ENCODE measurements around the gene IDI1.
A peak's percentile ranks its signal among the peaks of the same experiment; 100 is the strongest.
"Not testable (repeated sequence)": the region's sequence is repeated elsewhere in the genome, so short reads cannot be mapped to it uniquely, and the experiment has no call there.

IDI1 gene

DNA sequence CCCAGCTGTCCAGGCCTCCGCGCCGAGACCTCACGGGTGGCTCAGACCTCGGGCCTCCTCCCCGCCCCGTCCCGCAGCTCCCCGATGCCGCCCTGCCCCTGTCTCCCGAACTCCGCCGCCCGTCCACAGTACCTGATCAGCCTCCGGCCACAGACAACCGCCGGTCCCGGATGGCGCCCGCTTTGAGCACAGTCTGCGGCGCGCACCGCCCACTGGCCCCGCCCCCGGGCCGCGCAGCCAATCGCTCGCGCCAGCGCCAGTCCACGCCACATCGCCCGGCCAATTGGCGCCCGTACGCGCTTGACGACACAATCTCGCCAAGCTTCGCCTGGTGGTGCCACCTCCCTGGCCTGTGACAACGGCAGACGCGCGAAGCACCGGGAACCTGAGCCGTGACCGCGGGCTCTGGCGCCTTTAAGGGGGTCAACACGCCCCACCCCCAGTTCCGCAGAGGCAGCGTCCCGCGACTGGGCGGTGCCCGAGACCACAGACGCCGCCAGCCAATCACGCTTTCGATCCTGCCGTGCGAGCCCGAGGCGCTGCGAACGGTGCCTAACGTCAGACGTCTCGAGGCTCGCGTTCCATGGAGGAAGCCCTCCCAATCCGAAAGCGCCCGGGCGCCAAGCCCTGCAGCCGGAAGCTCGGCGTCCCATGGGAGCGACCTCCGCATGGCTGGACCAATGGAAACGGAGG lies at the start of gene IDI1:
Gene IDI1 (minus strand): TSS at position 388 of the 693 bp plus-strand sequence. CDS start 116 bp downstream, at position 272.
- peak; percentile 95 for DNase-seq

DNA sequence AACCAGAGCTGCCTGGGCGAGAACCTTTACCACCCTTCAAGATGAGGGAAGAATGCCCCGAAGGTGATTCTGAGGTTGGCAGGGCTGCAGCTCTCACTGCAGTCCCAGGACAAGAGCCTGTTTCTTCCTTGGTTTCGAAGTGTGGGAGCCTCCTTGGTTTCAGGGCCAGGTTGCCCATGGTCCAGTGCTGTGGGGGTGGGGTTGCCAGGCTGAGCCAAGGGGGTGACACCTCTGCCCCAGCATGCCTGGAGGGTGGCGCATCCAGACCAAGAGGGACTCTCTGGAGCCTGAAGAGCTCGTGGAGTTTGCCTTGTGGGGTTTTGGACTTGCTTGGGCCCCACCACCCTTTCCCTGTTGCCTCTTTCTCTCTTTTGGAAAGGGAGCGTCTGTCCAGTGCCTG lies 48.5 kb upstream of the IDI1 start:
- DNase-seq, result no peak

DNA sequence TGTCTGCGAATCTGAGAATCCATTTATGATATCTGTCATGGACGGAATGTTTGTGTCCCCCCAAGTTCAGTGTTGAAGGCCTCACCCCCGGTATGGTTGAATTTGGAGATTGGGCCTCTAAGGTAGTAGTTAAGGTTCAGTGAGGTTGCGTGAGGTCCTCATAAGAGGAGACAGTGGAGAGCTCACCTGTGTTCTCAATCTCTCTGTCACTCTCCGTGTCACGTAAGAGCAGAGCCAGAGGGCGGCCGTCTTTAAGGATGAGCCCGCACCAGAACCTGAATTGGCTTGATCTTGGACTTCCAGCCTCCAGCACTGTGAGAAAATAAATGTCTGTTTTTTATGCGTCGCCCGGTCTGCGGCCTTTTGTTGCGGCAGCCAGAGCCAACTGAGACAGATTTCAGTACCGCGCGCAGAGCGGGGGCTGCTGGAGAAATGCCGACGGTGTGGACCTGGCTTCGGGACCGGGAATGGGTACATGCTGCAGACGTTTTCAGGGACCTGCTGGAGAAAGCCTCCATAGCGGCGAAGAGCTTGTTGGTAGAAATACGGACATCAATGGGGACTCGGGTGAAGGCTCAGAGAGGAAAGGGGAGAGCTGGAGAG lies 47.5 kb upstream of the IDI1 start:
- DNase-seq, result no peak

DNA sequence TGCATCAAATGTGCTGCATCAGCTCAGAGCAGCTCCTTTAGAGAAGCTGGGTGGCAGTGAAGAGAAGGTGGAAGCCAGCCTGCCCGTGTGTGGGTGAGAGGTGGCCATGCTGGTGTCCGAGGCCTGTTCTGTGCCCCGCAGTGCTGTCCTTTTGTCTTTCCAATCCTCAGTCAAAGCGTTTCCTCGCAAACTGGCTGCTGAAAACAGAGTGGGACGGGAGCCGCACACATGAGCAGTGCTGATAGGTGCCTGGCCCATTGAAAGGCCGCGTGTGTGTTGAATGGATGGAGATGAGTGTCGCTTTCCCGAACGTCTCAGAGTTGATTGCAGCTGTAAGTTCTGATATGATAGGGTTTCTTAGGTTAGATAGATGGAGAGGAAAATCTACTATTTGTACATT lies 46.6 kb upstream of the IDI1 start:
- DNase-seq, result no peak

DNA sequence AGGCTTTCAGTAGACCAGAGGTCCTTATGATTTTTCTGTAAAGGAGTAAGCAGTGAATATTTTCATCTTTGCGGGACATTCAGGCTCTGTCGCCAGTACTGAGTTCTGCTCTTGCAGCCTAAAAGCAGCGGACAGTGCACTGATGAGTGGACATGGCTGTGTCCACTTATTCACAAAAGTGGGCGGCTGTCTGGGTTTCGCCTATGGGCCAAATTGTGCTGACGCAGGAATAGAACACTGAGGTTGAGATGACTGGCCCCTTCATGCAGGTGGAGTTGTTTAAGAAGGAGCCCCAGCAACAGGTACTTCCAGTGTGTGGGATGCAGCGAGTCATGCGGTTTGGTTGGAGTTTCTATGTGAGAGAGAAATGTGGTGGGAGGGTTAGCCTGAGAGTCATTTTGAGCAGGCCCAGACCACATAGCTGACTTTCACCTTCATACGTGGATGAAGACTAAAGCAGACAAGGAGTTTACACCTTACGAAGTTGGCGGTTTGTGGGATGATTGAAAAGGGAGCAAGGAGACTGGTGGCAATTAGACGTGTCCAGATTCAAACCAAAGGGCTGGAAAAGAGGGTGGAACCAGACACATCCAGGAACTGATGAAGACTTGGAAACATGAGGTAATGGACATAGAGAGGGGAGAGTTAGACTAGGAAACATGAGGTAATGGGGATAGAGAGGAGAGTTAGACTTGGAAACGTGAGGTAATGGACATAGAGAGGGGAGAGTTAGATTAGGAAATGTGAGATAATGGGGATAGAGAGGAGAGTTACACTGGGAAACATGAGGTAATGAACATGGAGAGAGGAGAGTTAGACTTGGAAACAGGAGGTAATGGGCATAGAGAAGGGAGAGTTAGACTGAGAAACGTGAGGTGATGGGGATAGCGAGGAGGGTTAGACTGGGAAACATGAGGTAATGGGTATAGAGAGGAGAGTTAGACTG lies 45.5 kb upstream of the IDI1 start:
- no peak for DNase-seq

DNA sequence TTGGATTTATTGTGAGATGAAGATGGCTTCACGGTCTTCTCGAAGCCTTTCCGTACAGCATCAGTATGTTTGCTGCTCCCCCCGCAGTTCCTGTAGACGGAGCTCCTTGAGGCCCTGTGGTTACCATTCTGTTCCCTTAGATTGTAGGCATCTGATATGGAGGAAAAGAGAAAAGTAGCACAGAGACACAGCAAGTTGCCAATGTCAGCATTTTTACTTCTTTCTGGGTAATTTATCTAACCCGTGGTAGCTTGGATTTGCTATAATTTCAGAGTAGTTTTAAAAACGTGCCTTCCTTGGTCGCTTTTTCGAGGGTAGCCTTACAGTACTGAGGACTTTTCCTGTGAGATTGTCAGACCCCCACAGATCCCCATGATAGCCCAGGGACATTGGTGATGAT lies 44.8 kb upstream of the IDI1 start:
- DNase-seq, result no peak

DNA sequence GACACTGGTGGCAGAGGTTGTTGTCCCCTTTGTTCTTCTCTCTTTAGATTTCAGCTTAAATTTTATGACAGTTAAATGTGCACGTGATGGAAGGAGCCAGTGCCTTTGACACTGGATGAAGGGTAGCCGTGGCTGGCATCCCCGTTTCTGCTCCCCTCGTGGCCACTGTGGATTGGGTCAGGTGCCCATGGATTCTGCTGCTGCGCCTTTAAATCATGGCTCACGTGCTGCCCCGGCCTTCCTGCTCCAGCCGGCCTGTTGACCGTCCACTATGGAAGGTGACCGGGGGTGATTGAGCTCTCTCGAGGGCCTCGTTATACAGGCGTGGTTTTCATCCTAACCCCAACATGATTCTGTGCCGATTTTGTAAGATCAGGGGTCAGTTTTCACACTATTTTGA lies 41.8 kb upstream of the IDI1 start:
- DNase-seq, result no peak

DNA sequence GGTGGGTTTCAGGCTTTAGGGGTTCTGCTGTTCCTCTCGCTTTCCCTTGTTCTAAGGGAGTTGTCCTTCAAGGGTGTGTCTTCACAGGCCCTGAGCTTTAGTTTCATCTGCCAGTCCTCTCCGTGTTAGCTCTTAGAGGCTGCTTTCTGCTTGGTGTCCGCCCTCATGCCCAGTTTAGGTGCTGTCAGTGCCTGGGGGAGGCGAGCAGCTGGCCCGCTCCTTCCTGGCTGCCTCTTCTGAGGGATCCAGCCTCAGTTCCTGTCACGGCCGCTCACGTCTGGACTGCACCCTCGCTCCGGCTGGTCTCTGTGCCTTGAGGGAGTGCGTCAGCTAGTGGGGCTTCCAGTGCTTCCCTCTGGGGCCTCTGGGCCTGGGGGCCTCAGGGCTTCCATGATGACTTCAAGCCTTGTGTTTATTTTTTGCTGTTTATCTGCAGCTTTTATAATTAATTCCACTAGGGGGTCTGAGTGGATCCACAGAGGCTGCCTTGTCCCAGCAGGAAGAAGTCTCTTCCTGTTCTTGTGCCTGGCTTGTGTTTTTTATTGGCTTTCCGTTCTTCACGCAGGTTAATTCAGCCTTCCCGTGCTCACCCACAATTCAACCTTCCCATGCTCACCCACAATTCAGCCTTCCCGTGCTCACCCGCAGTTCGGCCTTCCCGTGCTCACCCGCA lies 40.2 kb upstream of the IDI1 start:
- no peak for DNase-seq

DNA sequence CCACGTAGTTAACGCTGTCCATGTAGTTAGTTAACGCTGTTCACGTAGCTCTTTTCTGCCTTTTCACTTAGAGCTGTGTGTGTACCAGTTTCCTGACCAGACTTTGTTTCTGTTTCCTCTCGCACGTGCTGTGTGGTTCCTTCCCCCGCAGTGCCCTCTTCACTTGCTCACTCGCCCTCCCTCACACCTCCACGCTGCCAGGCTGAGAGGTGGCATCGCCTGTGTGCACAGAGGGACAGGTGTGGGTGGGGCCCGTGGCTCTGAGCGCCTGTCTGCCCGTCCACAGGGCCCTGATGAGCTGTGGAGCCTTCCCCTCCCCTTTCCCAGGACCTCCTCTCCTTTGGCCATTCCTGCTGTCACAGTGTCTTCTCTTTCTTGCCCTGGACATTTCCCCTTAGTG lies 37.9 kb upstream of the IDI1 start:
- no peak for DNase-seq

DNA sequence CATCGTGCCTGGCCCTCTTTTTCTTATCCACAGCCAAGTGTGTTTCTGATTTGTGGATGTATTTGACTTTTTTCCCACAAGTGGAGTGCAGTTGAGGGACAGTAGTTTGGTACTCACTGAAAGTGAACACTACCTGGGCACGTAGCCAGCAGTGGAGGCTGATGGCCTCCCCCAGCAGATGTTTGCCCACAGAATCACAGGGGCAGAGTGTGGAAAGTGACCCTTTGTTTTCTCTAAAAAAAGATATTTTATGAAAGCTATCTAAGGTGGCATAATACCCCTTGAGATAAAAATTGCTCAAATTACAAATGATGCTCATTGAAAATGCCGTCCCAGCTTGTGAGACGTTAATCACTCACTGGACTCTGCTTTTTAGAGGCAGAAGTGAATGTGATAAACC lies 36.3 kb upstream of the IDI1 start:
- DNase-seq, result no peak

DNA sequence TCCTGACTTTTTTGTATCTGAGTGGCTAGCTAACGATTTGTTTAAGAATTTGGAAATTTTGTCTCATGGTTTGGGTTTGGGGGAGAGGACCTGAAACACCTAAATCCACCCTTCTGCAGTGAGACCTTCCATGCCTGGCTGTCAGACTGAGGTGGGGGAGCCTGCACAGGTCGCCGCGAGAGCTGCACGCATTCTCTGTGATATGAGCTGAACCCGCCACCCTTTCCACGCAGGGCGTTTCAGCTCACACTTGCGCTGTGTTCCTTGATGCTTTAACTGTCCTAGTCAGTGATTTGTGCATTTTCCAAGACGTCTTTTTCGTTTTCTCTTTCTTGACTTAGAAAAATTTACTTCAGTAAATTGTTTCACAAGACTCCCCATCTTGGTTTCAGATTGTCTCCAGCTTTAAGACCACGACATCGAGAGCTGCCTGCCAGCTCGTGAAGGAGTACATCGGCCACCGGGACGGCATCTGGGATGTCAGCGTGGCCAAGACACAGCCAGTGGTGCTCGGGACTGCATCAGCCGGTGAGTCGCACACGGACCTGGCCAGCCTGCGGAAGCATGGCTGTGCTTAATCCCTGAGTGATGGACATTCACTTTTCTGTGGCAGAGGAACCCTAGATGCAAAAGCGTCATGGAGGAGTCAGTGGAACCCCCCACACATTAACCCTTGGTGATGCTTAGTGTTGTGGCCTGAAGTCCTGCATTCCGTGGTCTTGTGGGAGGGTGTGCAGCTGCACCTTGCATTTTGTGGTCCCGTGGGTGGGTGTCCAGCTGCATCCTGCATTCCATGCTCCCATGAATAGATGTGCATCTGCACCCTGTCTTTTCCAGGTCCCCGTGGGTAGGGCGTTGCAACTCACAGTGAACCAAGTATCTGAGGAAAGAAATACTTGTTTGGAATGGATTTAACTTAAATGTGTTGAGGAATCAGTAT lies 35.4 kb upstream of the IDI1 start:
- DNase-seq, result no peak

DNA sequence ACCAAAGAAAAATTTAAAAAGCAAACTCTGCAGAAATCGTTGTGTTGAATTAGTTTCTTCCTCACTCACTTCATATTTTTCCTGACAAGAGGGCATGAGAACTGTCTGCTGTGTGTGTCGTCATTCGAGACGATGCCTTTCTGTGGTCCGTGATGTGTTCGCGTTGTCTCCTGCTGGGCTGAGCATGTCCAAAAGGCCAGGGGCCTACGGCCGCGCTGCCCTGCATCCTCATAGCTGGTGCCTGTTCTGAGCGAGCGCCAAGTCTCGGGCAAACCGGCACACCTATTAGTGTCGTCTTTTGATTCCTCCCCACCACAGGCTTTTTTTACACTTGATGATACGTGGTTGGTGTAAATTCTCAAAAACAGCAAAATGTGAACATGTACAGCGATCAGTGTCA lies 34.7 kb upstream of the IDI1 start:
- DNase-seq, result no peak

DNA sequence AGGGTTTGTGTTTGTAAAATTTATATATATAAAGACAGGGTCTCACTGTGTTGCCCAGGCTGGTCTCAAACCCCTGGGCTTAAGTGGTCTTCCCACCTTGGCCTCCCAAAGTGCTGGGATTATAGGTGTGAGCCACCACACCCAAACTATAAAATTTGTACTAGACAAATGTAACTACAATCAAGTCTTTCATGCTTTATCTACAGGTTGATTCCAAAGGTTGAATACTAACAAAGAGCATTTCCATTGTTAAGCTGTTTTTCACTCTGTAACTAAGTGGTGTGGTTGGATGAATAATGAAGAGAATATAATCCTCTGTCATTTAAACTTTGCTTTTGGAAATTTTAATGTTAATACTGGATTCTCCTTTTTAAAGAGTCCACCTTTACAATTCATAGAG lies 29.7 kb upstream of the IDI1 start:
- DNase-seq, result no peak

DNA sequence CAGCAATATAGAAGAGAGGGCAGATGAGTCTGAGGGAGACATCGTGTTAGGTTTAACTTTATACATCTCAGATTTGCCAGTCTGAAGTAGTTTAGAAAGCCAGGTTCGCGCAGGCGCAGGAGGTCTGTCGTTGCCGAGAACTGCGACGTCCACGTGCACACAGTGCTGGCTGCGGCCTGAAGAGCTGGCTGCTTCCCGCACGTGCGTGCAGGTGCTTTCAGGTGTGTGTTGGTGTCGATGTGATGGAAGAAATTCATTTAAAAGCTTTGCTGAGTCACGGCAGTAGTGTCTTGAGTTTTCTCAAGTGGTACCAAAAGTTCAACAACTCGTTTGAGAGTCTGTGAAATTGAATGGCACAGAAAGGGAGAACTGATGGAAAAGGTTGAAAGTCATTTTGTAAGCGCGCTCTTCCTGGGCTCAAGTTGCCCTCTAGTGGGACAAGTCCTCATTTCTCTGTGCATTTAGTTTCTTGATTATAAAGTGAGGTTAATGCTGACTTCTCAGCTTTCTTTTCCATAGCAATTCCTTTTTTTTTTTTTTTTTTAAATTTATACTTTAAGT lies 25.9 kb upstream of the IDI1 start:
- DNase-seq, result no peak

DNA sequence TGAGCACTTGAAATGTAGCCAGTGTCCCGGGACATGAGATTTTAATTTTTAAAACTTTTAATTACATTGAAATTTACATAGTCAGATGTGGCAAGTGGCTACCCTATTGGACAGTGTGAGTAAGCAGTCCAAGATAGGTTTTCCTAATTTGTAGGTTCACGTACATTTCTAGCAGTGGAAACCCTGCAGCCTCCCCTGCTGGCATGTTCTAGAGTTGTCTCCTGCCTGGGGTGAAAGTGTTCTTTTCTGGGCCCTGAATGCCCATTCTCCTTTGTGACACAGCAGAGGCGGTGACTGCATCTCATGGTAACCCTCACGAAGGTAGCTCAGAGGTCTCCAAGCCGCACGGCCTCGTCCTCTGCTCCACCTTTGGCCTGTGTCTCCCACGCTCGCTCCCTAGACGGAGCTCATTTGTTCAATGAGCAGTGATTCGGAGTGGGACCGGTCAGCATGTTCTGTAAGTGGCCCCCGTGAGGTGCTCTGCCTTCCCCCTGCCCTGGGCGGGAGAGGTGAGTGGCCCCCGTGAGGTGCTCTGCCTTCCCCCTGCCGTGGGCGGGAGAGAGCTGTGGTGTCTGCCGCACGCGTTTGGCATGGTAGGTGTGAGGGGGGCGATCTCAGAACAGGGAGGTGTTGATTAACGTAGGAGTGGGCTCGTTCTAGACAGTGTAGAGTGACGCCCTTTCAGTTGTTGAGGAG lies 25.3 kb upstream of the IDI1 start:
- DNase-seq, result no peak

DNA sequence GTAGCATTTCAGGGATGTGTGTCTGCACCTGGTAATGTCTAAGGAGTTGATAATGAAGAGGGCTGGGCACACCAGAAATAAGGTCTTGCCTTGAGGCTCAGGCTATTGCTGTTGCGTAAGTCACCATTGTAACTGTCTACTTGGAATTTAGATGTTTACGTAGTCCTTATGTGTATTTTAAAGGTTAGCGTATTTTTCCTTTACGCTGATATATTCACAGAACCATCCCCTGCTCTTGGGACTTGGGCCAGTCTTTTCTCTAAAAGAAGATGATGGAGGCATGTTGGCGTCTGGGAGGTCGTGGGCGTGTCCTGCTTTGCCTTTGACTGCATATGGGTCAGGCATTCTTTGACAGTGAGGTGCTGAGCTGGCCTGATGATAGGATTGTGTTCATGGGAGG lies 22.0 kb upstream of the IDI1 start:
- no peak for DNase-seq

DNA sequence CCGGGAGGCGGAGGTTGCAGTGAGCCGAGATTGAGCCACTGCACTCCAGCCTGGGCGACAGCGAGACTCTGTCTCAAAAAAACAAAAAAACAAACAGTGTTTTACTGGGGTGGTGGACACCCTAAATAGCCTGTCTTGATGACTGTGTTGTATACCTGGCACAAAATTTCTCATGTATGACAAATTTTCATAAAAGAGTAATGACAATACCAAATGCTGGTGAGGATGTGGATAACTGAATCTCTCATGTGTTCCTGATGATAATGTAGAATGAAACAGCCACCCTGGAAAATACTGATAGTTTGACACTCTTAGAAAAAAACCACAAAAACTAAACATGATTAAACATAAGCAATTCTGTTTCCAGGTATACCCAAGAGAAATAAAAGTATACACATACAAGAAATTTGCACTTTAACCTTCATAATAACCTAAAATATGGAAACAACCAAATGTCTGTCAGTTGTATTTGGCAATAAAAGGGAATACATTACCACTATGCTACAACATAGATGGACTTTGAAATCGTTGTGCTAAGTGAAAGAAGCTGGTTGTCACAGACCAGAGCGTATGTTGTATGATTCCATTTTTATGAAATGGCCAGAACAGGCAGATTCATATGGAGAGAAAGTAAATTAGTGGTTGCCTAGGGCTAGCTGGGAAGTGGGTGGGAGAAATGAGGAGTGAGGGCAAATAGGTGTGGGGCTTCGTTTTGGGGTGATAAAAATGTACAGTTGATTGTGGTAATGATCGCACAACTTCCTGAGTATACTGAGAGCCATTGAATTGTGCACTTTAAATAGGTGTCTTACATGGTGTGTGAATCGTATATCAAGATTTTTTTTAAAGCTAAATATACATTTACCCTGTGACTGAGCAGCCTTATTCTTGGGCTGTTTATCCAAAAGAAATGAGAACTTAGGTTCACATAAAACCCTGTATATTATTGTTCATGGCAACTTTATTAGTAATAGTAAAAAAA lies 19.8 kb upstream of the IDI1 start:
- no peak for DNase-seq

DNA sequence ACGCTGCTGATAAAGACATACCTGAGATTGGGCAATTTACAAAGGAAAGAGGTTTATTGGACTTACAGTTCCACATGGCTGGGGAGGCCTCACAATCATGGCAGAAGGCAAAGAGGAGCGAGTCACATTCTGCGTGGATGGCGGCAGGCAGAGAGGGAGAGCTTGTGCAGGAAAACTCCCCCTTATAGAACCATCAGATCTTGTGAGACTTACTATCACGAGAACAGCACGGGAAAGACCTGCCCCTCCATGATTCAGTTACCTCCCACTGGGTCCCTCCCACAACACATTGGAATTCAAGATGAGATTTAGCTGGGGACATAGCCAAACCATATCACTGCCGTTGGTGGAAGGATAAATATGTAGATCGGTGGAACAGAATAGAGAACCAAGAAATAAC lies 17.8 kb upstream of the IDI1 start:
- not testable (repeated sequence) for DNase-seq

DNA sequence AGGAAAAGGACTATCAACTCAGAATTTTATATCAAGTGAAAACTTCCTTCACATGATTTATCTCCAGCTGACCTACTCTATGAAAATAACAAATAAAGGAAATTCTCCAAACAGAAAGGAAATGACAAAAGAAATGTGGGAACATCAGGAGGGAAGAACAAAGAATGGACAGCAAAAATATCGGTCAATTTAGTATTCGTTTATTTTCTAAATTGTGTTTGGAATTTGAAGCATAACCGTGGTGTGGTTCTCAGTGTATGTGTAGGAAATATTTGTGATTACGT lies 16.0 kb upstream of the IDI1 start:
- DNase-seq, result no peak

DNA sequence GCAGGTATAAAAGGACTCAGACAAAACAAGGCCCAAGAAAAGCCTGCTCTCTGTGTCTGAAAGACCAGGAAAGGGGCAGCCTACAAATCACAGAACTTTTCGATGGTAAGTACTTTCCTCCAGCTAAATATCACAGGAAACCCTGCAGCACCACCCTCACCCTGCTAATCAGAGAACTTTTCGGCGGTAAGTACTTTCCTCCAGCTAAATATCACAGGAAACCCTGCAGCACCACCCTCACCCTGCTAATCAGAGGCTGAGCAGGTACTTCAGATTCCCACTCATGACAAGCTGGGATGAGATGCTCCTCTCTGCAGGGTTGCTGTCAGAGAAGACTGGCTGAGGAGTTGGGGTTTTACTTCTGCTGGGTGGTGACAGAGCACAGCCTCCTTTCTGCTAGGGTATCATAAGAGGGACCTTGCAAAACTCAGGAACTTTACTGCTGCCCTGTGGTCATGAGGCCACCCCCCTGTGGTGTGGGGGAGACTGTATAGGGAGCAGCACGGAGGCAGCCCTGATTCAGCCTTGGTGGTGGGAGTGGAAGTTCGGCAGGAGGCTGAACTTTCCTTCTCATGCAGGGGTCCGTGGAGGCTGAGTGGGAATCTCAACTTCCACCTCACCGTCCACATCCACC lies 14.4 kb upstream of the IDI1 start:
- peak; percentile 24 for DNase-seq
